Glutamatergic neuron (in vitro differentiated cells): ENCODE measurements around the gene RESP18. TPM values are rescaled to one million over a fixed set of nuclear protein-coding genes. Genes with fewer than 3 reads are reported as not detected.

Experiments
- DNase-seq: peaks from one replicate; pipeline ENCODE4 v3.0.0; 2022
- H3K27ac Mint-ChIP-seq: one replicate; pipeline ENCODE4 v1.8.0; 2020; ENCODE audit warnings: mild to moderate bottlenecking, mixed read lengths, inconsistent platforms; ENCODE audit not compliant: unreplicated experiment
- H3K27me3 Mint-ChIP-seq: one replicate; pipeline ENCODE4 v1.8.0; 2020; ENCODE audit warnings: mild to moderate bottlenecking, moderate library complexity, mixed read lengths, inconsistent platforms; ENCODE audit not compliant: unreplicated experiment
- H3K36me3 Mint-ChIP-seq: one replicate; pipeline ENCODE4 v1.8.0; 2020; ENCODE audit warnings: mild to moderate bottlenecking, mixed read lengths, inconsistent platforms; ENCODE audit not compliant: unreplicated experiment
- H3K4me1 Mint-ChIP-seq: one replicate; pipeline ENCODE4 v1.8.0; 2020; ENCODE audit warnings: mild to moderate bottlenecking, low read depth, mixed read lengths, inconsistent platforms; ENCODE audit not compliant: unreplicated experiment
- H3K4me3 Mint-ChIP-seq: one replicate; pipeline ENCODE4 v1.8.0; 2020; ENCODE audit warnings: mild to moderate bottlenecking, mixed read lengths, inconsistent platforms; ENCODE audit not compliant: unreplicated experiment
- H3K9me3 Mint-ChIP-seq: one replicate; pipeline ENCODE4 v1.8.0; 2020; ENCODE audit warnings: mild to moderate bottlenecking, moderate library complexity, mixed read lengths, inconsistent platforms; ENCODE audit not compliant: unreplicated experiment
- total RNA-seq: library from RNA; stranded (reverse); fragmentation: NEBNext Ultra II Directional; extraction: Animal tissue kit (Norgen Biotek cat#: 25700); gene quantifications from one replicate; pipeline ENCODE4 v1.2.1, GENCODE V29; 2021; ENCODE audit not compliant: unreplicated experiment
- TF ChIP-seq, protein P1 (sequence below): fragments of 200-600 bp; sonication (generic); IDR thresholded peaks from one replicate; pipeline ENCODE4 v1.5.0; 2021; ENCODE audit not compliant: partially characterized antibody, unreplicated experiment

Gene RESP18
- total RNA-seq, 1 donor from 2014 or later = not detected

DNA sequence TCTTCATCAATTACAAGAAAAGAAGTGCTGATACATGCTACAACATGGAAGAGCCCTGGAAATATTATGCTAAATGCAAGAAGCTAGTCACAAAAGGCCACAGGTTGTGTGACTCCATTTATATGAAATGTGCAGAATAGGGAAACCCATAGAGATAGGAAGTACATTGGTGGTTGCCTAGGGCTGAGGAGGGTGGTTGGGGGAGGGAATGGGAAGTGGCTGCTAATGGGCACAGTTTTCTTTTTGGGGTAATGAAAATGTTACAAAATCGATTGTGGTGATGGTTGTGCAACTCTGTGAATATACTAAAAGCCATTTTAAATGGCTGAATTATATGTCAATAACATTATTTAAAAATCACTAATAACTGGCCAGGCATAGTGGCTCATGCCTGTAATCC, 24.3 kb upstream of the RESP18 start:
- TF ChIP-seq, protein P1, sequence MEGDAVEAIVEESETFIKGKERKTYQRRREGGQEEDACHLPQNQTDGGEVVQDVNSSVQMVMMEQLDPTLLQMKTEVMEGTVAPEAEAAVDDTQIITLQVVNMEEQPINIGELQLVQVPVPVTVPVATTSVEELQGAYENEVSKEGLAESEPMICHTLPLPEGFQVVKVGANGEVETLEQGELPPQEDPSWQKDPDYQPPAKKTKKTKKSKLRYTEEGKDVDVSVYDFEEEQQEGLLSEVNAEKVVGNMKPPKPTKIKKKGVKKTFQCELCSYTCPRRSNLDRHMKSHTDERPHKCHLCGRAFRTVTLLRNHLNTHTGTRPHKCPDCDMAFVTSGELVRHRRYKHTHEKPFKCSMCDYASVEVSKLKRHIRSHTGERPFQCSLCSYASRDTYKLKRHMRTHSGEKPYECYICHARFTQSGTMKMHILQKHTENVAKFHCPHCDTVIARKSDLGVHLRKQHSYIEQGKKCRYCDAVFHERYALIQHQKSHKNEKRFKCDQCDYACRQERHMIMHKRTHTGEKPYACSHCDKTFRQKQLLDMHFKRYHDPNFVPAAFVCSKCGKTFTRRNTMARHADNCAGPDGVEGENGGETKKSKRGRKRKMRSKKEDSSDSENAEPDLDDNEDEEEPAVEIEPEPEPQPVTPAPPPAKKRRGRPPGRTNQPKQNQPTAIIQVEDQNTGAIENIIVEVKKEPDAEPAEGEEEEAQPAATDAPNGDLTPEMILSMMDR = no peak

DNA sequence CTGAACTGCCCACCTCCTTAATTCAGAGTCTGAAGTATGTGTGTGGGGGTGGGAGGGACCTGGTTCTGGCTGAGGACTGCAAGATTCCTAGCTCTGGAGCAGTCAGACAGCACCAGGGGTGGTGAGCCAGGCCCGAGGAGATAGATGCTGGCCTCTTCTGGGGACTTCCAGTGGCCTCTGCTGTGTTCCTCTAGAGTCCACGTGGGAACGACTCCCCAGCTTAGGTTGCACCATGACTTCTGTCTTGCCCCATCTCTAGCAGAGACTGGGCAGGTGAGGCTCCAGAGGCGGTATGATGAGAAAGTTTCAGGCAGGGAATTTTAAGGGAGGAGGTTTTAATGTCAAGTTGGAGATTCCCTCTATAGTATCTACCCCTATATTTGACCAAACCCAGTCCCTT, 22.0 kb upstream of the RESP18 start:
- Mint-ChIP-seq H3K4me1 (no peaks in the 10 kb centered on the region), H3K27ac (no peak overlapping the region), H3K9me3 (peaks cover 1% of the 10 kb centered on the region), H3K27me3 (peaks cover 7% of the 10 kb centered on the region), H3K4me3 (no peak overlapping the region), H3K36me3 (no peaks in the 10 kb centered on the region)
- DNase-seq = no peak
- TF ChIP-seq, protein P1 = no peak

More for the DNA sequence above, 24.3 kb upstream of the RESP18 start:
- Mint-ChIP-seq H3K4me1 (no peaks in the 10 kb centered on the region), H3K27me3 (peaks cover 17% of the 10 kb centered on the region), H3K9me3 (peaks cover 1% of the 10 kb centered on the region), H3K27ac (no peak overlapping the region), H3K4me3 (no peak overlapping the region), H3K36me3 (no peaks in the 10 kb centered on the region)
- DNase-seq = no peak

DNA sequence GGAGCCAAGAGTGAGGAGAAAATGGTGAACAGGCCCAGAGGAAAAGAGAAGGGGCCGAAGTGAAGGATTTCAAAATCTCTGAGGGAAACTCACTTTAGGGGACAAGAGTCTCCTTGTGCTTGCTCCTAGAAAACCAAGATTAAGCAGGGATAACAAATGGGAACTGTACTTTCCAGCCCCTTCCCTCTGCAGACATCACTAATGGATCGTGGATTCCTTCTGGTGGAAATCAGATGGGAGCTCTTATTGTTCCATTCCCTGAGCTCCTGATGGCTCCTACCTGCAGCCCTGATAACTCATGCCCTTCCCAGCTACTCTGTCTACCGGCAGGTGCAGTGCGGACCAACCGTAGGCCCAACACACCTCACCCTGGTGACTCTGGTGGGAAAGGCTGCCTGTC, 20.6 kb upstream of the RESP18 start:
- DNase-seq = no peak
- Mint-ChIP-seq H3K27me3 (peaks cover 5% of the 10 kb centered on the region), H3K27ac (no peak overlapping the region), H3K9me3 (no peaks in the 10 kb centered on the region), H3K4me1 (no peaks in the 10 kb centered on the region), H3K4me3 (no peak overlapping the region), H3K36me3 (no peaks in the 10 kb centered on the region)
- TF ChIP-seq, protein P1 = no peak

DNA sequence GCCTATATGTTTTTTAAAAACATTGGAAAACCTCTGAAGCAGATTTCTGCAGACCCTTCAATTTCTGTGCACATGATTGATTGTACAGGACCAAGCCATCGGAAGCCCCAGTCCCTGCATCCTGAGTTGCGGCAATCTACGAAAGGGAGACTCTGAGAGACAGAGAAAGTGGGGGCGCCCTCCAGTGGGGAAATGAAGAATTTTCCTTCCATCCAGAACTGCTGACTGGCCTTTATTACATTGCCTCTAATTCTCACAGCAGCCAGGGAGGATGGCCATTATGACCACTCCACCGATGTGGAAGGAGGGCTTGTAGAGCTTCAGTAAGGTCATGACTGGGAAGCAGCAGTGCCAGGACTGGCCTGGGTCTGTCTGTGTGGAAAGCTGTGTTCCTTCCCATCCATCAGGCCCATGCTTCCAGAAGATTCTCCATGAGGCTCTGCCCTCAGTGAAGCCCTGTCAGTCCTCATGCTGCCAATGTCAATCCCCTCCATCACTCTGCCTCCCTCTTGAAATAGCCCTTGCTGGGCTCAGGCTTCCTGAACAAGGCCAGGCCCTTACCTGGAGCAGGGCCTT, 20.0 kb upstream of the RESP18 start:
- DNase-seq = peak; percentile 85

DNA sequence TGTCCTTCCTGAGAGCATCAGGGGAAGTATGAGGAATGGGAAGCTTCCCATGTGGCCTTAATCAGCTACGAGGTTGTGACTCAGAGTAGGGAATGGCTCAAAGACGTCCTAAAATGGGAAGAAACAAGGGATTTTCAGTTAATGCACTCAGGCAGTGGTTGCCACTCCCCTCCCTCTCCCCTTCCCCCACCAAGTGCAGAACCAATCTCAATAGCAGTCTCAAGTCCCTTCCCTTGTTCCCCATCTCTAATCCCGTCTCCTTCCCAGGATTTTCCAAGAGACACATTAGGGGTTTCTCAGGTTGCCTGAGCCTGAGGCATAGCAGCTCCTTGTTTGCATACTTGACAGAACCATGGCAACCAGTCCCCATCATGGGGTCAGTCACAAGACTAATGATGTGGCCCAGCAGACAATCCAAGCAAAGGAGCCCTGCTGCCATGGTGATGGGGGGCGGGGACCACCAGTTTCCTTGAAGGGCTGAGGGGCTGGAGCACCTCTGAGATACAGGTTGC, 18.2 kb upstream of the RESP18 start:
- H3K4me1 Mint-ChIP-seq = no peaks in the 10 kb centered on the region
- no peak overlapping the region for H3K4me3 Mint-ChIP-seq
- TF ChIP-seq, protein P1 = no peak
- no peaks in the 10 kb centered on the region for H3K9me3 Mint-ChIP-seq
- DNase-seq = no peak
- H3K36me3 Mint-ChIP-seq = no peaks in the 10 kb centered on the region
- H3K27me3 Mint-ChIP-seq = peaks cover 5% of the 10 kb centered on the region
- H3K27ac Mint-ChIP-seq = no peak overlapping the region

More for the DNA sequence above, 20.0 kb upstream of the RESP18 start:
- Mint-ChIP-seq H3K4me3 (no peak overlapping the region), H3K4me1 (no peaks in the 10 kb centered on the region), H3K9me3 (no peaks in the 10 kb centered on the region), H3K36me3 (no peaks in the 10 kb centered on the region), H3K27me3 (peaks cover 5% of the 10 kb centered on the region), H3K27ac (no peak overlapping the region)
- TF ChIP-seq, protein P1 = peak; percentile 88
